GM18517 (cell line): ENCODE results near the gene CD8B.
"Not testable (repeated sequence)": the region's sequence is repeated elsewhere in the genome, so short reads cannot be mapped to it uniquely, and the experiment has no call there.

ENCODE experiments used
- ATAC-seq: cut with Tn5 transposase; IDR thresholded peaks from one replicate; pipeline ENCODE4 v1.9.1; 2021; ENCODE audit warnings: mild to moderate bottlenecking, moderate library complexity; ENCODE audit not compliant: unreplicated experiment

The CD8B gene

GRCh38 chr2:86836915-86837695 lies 24.6 kb downstream of the CD8B start:
- ATAC-seq, result not testable (repeated sequence)

- not testable (repeated sequence) for ATAC-seq
Measured at GRCh38 chr2:86835548-86835889, 26.2 kb downstream of the CD8B start.

GRCh38 chr2:86833315-86833714 lies 28.4 kb downstream of the CD8B start:
- ATAC-seq, result no peak

GRCh38 chr2:86832334-86833096 lies 29.2 kb downstream of the CD8B start:
- no peak for ATAC-seq

GRCh38 chr2:86831537-86831936 lies 30.1 kb downstream of the CD8B start:
- no peak for ATAC-seq

- no peak for ATAC-seq
Measured at GRCh38 chr2:86826951-86827350, 34.7 kb downstream of the CD8B start.

- ATAC-seq, result no peak
Measured at GRCh38 chr2:86825693-86826381, 35.8 kb downstream of the CD8B start.

- ATAC-seq, result no peak
Measured at GRCh38 chr2:86825036-86825692, 36.5 kb downstream of the CD8B start.

- no peak for ATAC-seq
Measured at GRCh38 chr2:86822668-86823345, 38.9 kb downstream of the CD8B start.

- no peak for ATAC-seq
Measured at GRCh38 chr2:86821842-86822241, 39.8 kb downstream of the CD8B start.

GRCh38 chr2:86821306-86821705 lies 40.4 kb downstream of the CD8B start:
- ATAC-seq, result no peak

GRCh38 chr2:86818957-86819356 lies 42.7 kb downstream of the CD8B start:
- ATAC-seq, result no peak

- ATAC-seq, result no peak
Measured at GRCh38 chr2:86818114-86818801, 43.4 kb downstream of the CD8B start.

- ATAC-seq, result no peak
Measured at GRCh38 chr2:86815611-86816010, 46.1 kb downstream of the CD8B start.

- no peak for ATAC-seq
Measured at GRCh38 chr2:86809481-86810121, 52.1 kb downstream of the CD8B start.

GRCh38 chr2:86808315-86809161 lies 53.1 kb downstream of the CD8B start:
- peak; percentile 90 for ATAC-seq

- ATAC-seq, result no peak
Measured at GRCh38 chr2:86807468-86808275, 54.0 kb downstream of the CD8B start.

GRCh38 chr2:86807133-86807467 lies 54.6 kb downstream of the CD8B start:
- no peak for ATAC-seq
